A549 (cell line): ENCODE data around the gene ZIC2. TPM values are rescaled to one million over a fixed set of nuclear protein-coding genes. Genes with fewer than 3 reads are reported as not detected.

Experiments used
- ATAC-seq, 2 experiments: fragments of 200-7000 bp in 1 of 2; fragments of >200 bp in 1 of 2; cut with Nextera tagmentation in 1 of 2; cut with Tn5 transposase in 1 of 2; 3 replicates each; pipeline versions ENCODE4 v1.8.0 to v1.9.1; 2018 to 2020; ENCODE audit warnings: mild to moderate bottlenecking in 1 of 2, moderate library complexity in 1 of 2
- CTCF ChIA-PET: fragments of 300-600 bp; sonication (Branson Sonifier 250); formaldehyde crosslinking; extraction: SDS; loops from one replicate; lab custom pipeline; 2021; ENCODE audit warnings: antibody characterized with exemption, inconsistent platforms; lab: Yijun Ruan, JAX
- POLR2A ChIA-PET: fragments of 350-600 bp; formaldehyde crosslinking; extraction: SDS; loops from one replicate; lab custom pipeline; 2021; ENCODE audit warnings: antibody characterized with exemption, inconsistent platforms; lab: Yijun Ruan, JAX
- DNase-seq, 2 experiments: peaks; one replicate each; pipeline versions ENCODE4 v3.0.0 to v3.0.0-alpha.2; 2011 to 2016; ENCODE audit warnings: low read depth in 1 of 2, low spot score in 1 of 2
- FAIRE-seq: peaks from 2 replicates; lab custom pipeline; 2011; peaks lifted over from hg19 to GRCh38; lab: Jason Lieb, UNC
- H3K27ac ChIP-seq, 2 experiments: fragments of >200 bp; sonication (Bioruptor Twin); formaldehyde crosslinking; 3 replicates each; pipeline ENCODE4 v1.5.1; 2016 to 2017
- H3K4me1 ChIP-seq: fragments of >200 bp; sonication (Bioruptor Twin); formaldehyde crosslinking; 3 replicates; pipeline ENCODE4 v1.6.1; 2016
- H3K4me2 ChIP-seq: fragments of >200 bp; sonication (Bioruptor Twin); formaldehyde crosslinking; 3 replicates; pipeline ENCODE4 v1.6.1; 2016
- H3K4me3 ChIP-seq: fragments of >200 bp; sonication (Bioruptor Twin); formaldehyde crosslinking; 3 replicates; pipeline ENCODE4 v1.5.1; 2016
- H3K9me3 ChIP-seq: fragments of >200 bp; sonication (Bioruptor Twin); formaldehyde crosslinking; 3 replicates; pipeline ENCODE4 v1.6.1; 2016
- BCL3 ChIP-seq: fragments of >200 bp; sonication (Bioruptor Twin); formaldehyde crosslinking; IDR thresholded peaks from 3 replicates; pipeline ENCODE4 v1.6.1; 2016
- BHLHE40 ChIP-seq: IDR thresholded peaks from 2 replicates; pipeline ENCODE4 v1.6.1; 2012; ENCODE audit warnings: low read depth, low read length, inconsistent platforms
- CBX2 ChIP-seq: fragments of 200-600 bp; sonication (generic); IDR thresholded peaks from 2 replicates; pipeline ENCODE4 v1.6.1; 2016; ENCODE audit warnings: low read depth, mild to moderate bottlenecking, borderline replicate concordance
- CBX8 ChIP-seq: fragments of 200-600 bp; sonication (generic); IDR thresholded peaks from 2 replicates; pipeline ENCODE4 v1.6.1; 2016
- CHD2 ChIP-seq: fragments of 150-350 bp; IDR thresholded peaks from 2 replicates; pipeline ENCODE4 v1.6.1; 2014; ENCODE audit warnings: low read length; ENCODE audit not compliant: partially characterized antibody
- ELK1 ChIP-seq: fragments of 150-350 bp; IDR thresholded peaks from 2 replicates; pipeline ENCODE4 v1.6.1; 2014; ENCODE audit warnings: low read depth, mild to moderate bottlenecking, low read length
- EP300 ChIP-seq, 2 experiments: fragments of >200 bp; sonication (Bioruptor Twin); formaldehyde crosslinking; IDR thresholded peaks; 2 replicates in 1 of 2; 3 replicates in 1 of 2; pipeline ENCODE4 v1.6.1; 2016 to 2017
- ESRRA ChIP-seq: fragments of 150-350 bp; IDR thresholded peaks from 2 replicates; pipeline ENCODE4 v1.6.1; 2014; ENCODE audit warnings: mild to moderate bottlenecking, low read length, borderline replicate concordance
- GATA3 ChIP-seq: IDR thresholded peaks from 2 replicates; pipeline ENCODE4 v1.6.1; 2012; ENCODE audit warnings: borderline replicate concordance
- HDAC2 ChIP-seq: fragments of 200-600 bp; sonication (generic); IDR thresholded peaks from 2 replicates; pipeline ENCODE4 v1.6.1; 2016
- HMGXB4 ChIP-seq: fragments of 250-450 bp; sonication (Bioruptor Pico); IDR thresholded peaks from 2 replicates; pipeline ENCODE4 v1.5.0; 2021; ENCODE audit warnings: mild to moderate bottlenecking, moderate library complexity, borderline replicate concordance
- HOXA7 ChIP-seq: fragments of 250-450 bp; sonication (Bioruptor Pico); IDR thresholded peaks from 2 replicates; pipeline ENCODE4 v1.5.0; 2020; ENCODE audit warnings: mild to moderate bottlenecking, moderate library complexity
- HOXB13 ChIP-seq: fragments of 250-450 bp; sonication (Bioruptor Pico); IDR thresholded peaks from 2 replicates; pipeline ENCODE4 v1.5.0; 2020; ENCODE audit warnings: low read depth, mild to moderate bottlenecking, moderate library complexity
- JUNB ChIP-seq: fragments of >200 bp; sonication (Bioruptor Twin); formaldehyde crosslinking; IDR thresholded peaks from 2 replicates; pipeline ENCODE4 v1.6.1; 2016
- KDM1A ChIP-seq: fragments of 200-600 bp; sonication (generic); IDR thresholded peaks from 2 replicates; pipeline ENCODE4 v1.6.1; 2016; ENCODE audit warnings: low read depth, mild to moderate bottlenecking
- KDM5A ChIP-seq: fragments of 200-600 bp; sonication (generic); IDR thresholded peaks from 2 replicates; pipeline ENCODE4 v1.6.1; 2016; ENCODE audit warnings: antibody characterized with exemption, mild to moderate bottlenecking
- POLR2A ChIP-seq: IDR thresholded peaks from 2 replicates; pipeline ENCODE4 v1.6.1; 2012; ENCODE audit warnings: mild to moderate bottlenecking, low read length
- RAD21 ChIP-seq, 2 experiments: fragments of >200 bp in 1 of 2; sonication (Bioruptor Twin) in 1 of 2; formaldehyde crosslinking in 1 of 2; IDR thresholded peaks in 1 of 2; conservative IDR thresholded peaks in 1 of 2; 2 replicates in 1 of 2; 3 replicates in 1 of 2; pipeline ENCODE4 v1.6.1; 2012 to 2018; ENCODE audit warnings: inconsistent platforms in 1 of 2
- RARB ChIP-seq: fragments of 250-450 bp; sonication (Bioruptor Pico); IDR thresholded peaks from 2 replicates; pipeline ENCODE4 v1.8.0; 2021; ENCODE audit warnings: mild to moderate bottlenecking, moderate library complexity
- SMC3 ChIP-seq: fragments of >200 bp; sonication (Bioruptor Twin); formaldehyde crosslinking; IDR thresholded peaks from 3 replicates; pipeline ENCODE4 v1.6.1; 2018; ENCODE audit warnings: inconsistent platforms
- TFCP2L1 ChIP-seq: fragments of 250-450 bp; sonication (Bioruptor Pico); IDR thresholded peaks from 2 replicates; pipeline ENCODE4 v1.5.0; 2021; ENCODE audit warnings: mild to moderate bottlenecking
- USF2 ChIP-seq: fragments of 450-650 bp; IDR thresholded peaks from 2 replicates; pipeline ENCODE4 v1.6.1; 2014; ENCODE audit warnings: antibody characterized with exemption
- ZFP36 ChIP-seq: fragments of 450-650 bp; IDR thresholded peaks from 2 replicates; pipeline ENCODE4 v1.6.1; 2014; ENCODE audit warnings: borderline replicate concordance; ENCODE audit not compliant: partially characterized antibody
- ZNF302 ChIP-seq: fragments of 250-450 bp; sonication (Bioruptor Pico); IDR thresholded peaks from 2 replicates; pipeline ENCODE4 v1.9.0; 2021; ENCODE audit warnings: inconsistent platforms, mild to moderate bottlenecking, moderate library complexity
- ZSCAN20 ChIP-seq: fragments of 250-450 bp; sonication (Bioruptor Pico); IDR thresholded peaks from 2 replicates; pipeline ENCODE4 v1.8.0; 2022; ENCODE audit warnings: mild to moderate bottlenecking, moderate library complexity
- WGBS: methylation state at CpG from one replicate; pipeline ENCODE4 v1.1.6; 2017; ENCODE audit errors: missing lambda C conversion rate; 5-methylcytosine and 5-hydroxymethylcytosine counted together
- polyA plus RNA-seq, 4 experiments: library from polyadenylated mRNA; depleted of rRNA in 3 of 4; stranded (reverse); fragments of >200 nt; fragmentation: RNase III in 1 of 4; extraction: RNeasy Plus Mini Kit Qiagen cat#74134 plus additional on column Dnase treatment in 1 of 4; gene quantifications; 2 replicates in 3 of 4; 3 replicates in 1 of 4; pipeline ENCODE4 v1.2.3, GENCODE V29; 2011 to 2017
- TF ChIP-seq, protein P1 (sequence below): fragments of 200-600 bp; sonication (generic); IDR thresholded peaks from 2 replicates; pipeline ENCODE4 v1.6.1; 2016; ENCODE audit warnings: antibody characterized with exemption, mild to moderate bottlenecking, moderate library complexity
- TF ChIP-seq, protein P2 (sequence below): IDR thresholded peaks from 2 replicates; pipeline ENCODE4 v1.6.1; 2012; ENCODE audit warnings: low read depth, borderline replicate concordance

The ZIC2 gene
- polyA plus RNA-seq, 2 of the 4 experiments (the other 2 are of a cell fraction): 2.1 to 10.3 TPM

GRCh38 chr13:99948907-99949678, 32.5 kb upstream of the ZIC2 start:
- ChIA-PET CTCF (no interaction called here), POLR2A (no interaction called here)
- H3K27ac ChIP-seq: no peak overlapping the region
- DNase-seq: no peak
- no peak for ATAC-seq
- H3K4me3 ChIP-seq: no peak overlapping the region
- H3K4me2 ChIP-seq: no peak overlapping the region
- H3K4me1 ChIP-seq: no peaks in the 10 kb centered on the region
- no peak for TF ChIP-seq RARB
- TF ChIP-seq JUNB: no peak
- no peak for TF ChIP-seq HMGXB4 (CRISPR knock-in tag)
- TF ChIP-seq BCL3: no peak
- TF ChIP-seq TFCP2L1: no peak
- no peak for TF ChIP-seq GATA3
- TF ChIP-seq CBX8: no peak
- TF ChIP-seq, protein P1, sequence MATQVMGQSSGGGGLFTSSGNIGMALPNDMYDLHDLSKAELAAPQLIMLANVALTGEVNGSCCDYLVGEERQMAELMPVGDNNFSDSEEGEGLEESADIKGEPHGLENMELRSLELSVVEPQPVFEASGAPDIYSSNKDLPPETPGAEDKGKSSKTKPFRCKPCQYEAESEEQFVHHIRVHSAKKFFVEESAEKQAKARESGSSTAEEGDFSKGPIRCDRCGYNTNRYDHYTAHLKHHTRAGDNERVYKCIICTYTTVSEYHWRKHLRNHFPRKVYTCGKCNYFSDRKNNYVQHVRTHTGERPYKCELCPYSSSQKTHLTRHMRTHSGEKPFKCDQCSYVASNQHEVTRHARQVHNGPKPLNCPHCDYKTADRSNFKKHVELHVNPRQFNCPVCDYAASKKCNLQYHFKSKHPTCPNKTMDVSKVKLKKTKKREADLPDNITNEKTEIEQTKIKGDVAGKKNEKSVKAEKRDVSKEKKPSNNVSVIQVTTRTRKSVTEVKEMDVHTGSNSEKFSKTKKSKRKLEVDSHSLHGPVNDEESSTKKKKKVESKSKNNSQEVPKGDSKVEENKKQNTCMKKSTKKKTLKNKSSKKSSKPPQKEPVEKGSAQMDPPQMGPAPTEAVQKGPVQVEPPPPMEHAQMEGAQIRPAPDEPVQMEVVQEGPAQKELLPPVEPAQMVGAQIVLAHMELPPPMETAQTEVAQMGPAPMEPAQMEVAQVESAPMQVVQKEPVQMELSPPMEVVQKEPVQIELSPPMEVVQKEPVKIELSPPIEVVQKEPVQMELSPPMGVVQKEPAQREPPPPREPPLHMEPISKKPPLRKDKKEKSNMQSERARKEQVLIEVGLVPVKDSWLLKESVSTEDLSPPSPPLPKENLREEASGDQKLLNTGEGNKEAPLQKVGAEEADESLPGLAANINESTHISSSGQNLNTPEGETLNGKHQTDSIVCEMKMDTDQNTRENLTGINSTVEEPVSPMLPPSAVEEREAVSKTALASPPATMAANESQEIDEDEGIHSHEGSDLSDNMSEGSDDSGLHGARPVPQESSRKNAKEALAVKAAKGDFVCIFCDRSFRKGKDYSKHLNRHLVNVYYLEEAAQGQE: no peak
- no peak for TF ChIP-seq ELK1
- no peak for TF ChIP-seq CBX2
- no peak for TF ChIP-seq POLR2A
- TF ChIP-seq EP300 (IDR thresholded peaks at IDR 0.05): no peak
- no peak for TF ChIP-seq ESRRA
- TF ChIP-seq BHLHE40: no peak
- TF ChIP-seq SMC3: no peak
- no peaks in the 10 kb centered on the region for H3K9me3 ChIP-seq
- FAIRE-seq: no peak
- WGBS: 64% methylated on average over 10 of the region's 10 CpGs

DNA sequence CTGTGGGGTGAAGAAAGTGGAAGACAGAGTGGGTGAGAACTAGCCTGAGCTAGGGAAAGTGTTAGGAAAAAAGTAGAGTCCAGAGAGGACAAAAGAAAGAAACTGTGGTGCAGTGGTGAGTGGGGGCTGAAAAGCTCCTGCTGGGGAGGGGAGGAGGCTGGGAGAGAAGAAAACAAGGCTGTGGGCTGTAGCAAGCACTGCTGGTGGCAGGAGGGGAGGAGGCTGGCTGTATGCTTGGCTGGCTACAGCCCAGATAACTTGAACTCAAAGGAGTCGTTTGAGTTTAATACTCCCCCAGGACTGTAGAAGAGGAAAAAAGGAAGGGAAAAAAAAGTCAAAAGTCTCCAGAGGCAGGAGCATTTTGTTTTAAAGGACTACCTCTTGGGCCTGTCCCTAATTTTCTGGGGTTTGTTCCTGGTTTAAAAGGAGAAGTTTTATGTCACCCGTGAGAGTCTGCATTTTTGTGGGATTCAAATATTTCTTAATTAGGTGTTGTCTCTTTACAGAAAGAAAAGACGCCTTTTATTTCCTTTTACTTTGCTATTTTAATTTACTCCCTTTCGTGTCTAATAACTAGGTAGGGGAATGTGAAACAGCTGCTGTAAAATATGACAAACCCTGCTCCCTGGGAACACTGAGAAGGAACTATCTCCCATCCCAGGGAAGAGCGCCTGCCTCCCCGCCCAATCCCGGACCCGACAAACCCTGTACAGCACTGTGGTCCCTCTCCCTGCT, 31.7 kb upstream of the ZIC2 start:
- no peak overlapping the region for H3K4me2 ChIP-seq
- FAIRE-seq: no peak
- H3K4me3 ChIP-seq: no peak overlapping the region
- no peak for DNase-seq
- WGBS: 65% methylated on average over 8 of the region's 8 CpGs
- no peaks in the 10 kb centered on the region for H3K9me3 ChIP-seq
- no peak overlapping the region for H3K27ac ChIP-seq
- POLR2A ChIA-PET: no interaction called here
- ATAC-seq: no peak
- H3K4me1 ChIP-seq: no peaks in the 10 kb centered on the region
- CTCF ChIA-PET: no interaction called here
- TF ChIP-seq SMC3: no peak
- no peak for TF ChIP-seq HDAC2
- TF ChIP-seq ZSCAN20 (CRISPR knock-in tag): no peak
- TF ChIP-seq HOXB13 (CRISPR knock-in tag): no peak
- TF ChIP-seq ZFP36: no peak
- no peak for TF ChIP-seq KDM1A
- no peak for TF ChIP-seq HOXA7 (CRISPR knock-in tag)
- no peak for TF ChIP-seq RAD21 (conservative IDR thresholded peaks at IDR 0.05 in 1 of 2, IDR thresholded peaks at IDR 0.05 in 1 of 2)
- TF ChIP-seq, protein P2, sequence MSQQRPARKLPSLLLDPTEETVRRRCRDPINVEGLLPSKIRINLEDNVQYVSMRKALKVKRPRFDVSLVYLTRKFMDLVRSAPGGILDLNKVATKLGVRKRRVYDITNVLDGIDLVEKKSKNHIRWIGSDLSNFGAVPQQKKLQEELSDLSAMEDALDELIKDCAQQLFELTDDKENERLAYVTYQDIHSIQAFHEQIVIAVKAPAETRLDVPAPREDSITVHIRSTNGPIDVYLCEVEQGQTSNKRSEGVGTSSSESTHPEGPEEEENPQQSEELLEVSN: no peak
- TF ChIP-seq CHD2: no peak
- no peak for TF ChIP-seq KDM5A
- no peak for TF ChIP-seq USF2
- TF ChIP-seq ZNF302: no peak
